ENCODE data around the gene ZMIZ1. TPM values are rescaled to one million over a fixed set of nuclear protein-coding genes. Genes with fewer than 3 reads are reported as not detected.

ZMIZ1 gene
- total and polyA plus RNA-seq, 8 donors = 63.1 to 87.2 (median 76.8) TPM

DNA sequence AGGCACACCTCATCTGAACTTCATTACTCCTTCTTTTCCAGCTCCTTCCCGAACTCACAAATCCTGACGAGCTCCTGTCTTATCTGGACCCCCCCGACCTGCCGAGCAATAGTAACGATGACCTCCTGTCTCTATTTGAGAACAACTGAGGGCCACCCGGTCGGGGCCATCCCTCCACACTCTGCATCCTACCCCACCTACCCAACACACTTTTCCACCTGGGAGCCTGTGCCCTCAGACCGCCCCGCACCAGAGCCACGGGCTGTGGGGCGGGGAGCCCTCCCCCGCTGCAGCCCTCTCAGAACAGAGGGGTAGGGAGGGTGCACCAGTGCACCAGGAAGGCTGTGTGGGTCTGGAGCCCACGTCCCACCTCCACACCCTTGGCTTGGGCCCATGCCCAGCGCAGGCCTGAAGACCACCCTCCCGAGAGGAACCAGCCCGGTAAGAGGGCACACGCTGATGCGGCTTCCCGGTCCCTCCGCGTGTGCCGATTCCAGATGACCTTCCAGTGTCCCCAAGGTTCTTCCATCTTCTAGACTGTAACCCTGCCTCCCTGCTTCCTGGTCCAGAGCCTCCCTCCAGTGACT lies 243.9 kb downstream of the ZMIZ1 start:
- Histone ChIP-seq H3K4me3 (no peak overlapping the region), H3K36me3 (peaks cover 0 to 84% of the 10 kb centered on the region in 2 donors), H3K27me3 (no peaks in the 10 kb centered on the region), H3K9me3 (no peaks in the 10 kb centered on the region), H3K4me1 (peaks cover 5 to 20% of the 10 kb centered on the region in 2 donors), H3K27ac (no peak overlapping the region)
- intact Hi-C loops (cut with DNase I) = no loop called here
- DNase-seq (peak in 1 of 4 donors; percentile 50), ATAC-seq (no peak)
- TF ChIP-seq, protein P1, sequence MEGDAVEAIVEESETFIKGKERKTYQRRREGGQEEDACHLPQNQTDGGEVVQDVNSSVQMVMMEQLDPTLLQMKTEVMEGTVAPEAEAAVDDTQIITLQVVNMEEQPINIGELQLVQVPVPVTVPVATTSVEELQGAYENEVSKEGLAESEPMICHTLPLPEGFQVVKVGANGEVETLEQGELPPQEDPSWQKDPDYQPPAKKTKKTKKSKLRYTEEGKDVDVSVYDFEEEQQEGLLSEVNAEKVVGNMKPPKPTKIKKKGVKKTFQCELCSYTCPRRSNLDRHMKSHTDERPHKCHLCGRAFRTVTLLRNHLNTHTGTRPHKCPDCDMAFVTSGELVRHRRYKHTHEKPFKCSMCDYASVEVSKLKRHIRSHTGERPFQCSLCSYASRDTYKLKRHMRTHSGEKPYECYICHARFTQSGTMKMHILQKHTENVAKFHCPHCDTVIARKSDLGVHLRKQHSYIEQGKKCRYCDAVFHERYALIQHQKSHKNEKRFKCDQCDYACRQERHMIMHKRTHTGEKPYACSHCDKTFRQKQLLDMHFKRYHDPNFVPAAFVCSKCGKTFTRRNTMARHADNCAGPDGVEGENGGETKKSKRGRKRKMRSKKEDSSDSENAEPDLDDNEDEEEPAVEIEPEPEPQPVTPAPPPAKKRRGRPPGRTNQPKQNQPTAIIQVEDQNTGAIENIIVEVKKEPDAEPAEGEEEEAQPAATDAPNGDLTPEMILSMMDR (IDR thresholded peaks at IDR 0.05) = no peak

DNA sequence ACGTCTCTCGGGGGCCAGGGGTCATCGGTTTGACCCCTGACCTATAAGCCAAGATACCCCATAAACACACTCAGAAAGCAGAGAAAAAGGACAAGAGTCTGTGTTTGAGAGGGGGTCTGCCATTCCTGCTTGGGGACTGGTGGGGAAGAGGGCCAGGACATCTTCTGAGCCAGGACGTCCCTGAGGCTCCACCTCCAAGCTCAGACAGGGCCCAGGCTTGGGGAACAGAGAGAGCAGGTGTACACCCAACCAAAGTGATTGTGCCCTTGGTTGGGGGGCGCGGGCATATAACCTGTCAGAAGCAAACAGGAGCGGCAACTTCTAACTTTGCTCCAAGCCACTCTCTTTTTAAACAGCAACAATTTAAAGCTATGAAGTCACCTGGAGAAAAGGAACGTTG lies 244.6 kb downstream of the ZMIZ1 start:
- intact Hi-C loops (cut with DNase I) = no loop called here
- H3K27me3 ChIP-seq = no peaks in the 10 kb centered on the region
- H3K4me3 ChIP-seq = no peak overlapping the region
- H3K9me3 ChIP-seq = no peaks in the 10 kb centered on the region
- no peak overlapping the region for H3K27ac ChIP-seq
- TF ChIP-seq, protein P1 (IDR thresholded peaks at IDR 0.05) = no peak
- peaks cover 5 to 26% of the 10 kb centered on the region in 2 donors for H3K4me1 ChIP-seq
- H3K36me3 ChIP-seq = peaks cover 0 to 77% of the 10 kb centered on the region in 2 donors
- DNase-seq (peak in 1 of 4 donors; percentile 25), ATAC-seq (no peak)

DNA sequence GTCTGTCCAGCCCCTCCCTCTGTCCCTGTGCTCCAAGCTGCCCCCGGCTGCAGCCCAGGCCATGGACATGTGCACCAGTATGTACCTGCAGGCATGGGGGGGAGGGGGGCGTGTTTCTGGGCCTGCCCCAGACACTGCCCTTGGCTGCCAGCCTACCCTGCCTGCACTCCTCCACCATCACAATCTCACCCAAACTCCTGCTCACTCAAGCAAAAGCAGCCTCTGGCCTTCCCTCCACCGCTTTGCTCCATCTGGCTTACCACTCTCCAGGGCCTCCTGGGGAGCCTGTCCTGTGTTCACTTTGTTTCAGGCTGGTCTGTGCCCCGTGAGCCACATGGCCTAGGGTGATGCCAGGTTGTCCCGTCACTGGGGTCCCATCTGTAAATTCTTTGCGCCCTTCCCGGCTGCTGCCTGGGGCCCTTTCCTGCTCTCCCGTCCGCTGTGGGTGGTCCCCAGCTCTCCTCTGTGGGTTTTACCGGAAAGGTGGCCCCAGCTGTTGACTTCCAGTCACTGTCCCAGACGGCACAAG lies 245.2 kb downstream of the ZMIZ1 start:
- Histone ChIP-seq H3K4me3 (no peak overlapping the region), H3K36me3 (peaks cover 0 to 71% of the 10 kb centered on the region in 2 donors), H3K9me3 (no peaks in the 10 kb centered on the region), H3K27ac (no peak overlapping the region), H3K4me1 (peaks cover 5 to 31% of the 10 kb centered on the region in 2 donors), H3K27me3 (no peaks in the 10 kb centered on the region)
- TF ChIP-seq, protein P1 (IDR thresholded peaks at IDR 0.05) = no peak
- intact Hi-C loops (cut with DNase I) = no loop called here
- ATAC-seq (no peak), DNase-seq (peak in 2 of 4 donors; percentile 31 to 60)

DNA sequence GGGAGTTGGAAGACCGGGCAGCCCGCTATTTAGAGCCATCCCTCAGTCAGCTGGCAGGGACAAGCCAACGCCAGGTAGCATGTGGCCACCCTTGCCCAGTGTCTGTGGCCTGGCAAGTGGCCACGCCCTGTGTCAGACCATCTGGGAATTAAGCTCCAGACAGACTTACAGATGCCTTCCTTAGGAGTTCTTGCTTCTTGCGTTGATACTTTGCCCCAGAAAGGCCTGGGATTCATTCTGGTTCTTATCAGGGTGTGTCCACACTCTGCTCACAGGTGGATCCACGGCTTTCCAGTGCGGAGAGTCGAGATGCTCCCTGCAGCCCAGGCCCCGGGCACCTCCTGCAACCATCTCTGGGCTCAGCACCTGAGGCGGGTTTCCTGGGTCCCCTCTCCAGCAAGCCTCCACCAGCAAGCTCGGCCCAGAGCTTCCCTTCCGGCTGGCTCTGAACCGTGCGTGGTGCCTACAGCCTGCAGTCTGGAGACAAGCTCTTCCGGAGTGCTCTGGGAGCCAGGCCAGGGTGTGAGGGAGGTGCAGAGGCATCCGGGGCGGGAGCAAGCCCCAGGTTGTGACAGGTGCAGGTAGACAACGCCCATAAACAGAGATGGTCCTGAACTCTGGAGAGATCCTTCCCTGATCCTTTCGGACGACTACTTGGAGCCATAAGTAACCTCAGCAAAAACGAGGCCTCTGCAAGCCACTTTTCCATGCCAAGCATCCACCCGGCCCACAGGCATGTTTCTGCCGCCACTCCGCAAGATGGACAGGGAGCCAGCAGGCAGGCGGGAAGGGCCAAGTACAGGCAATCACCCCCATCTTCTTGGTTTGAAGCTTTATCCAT lies 246.2 kb downstream of the ZMIZ1 start:
- Histone ChIP-seq H3K4me1 (peaks cover 5 to 33% of the 10 kb centered on the region in 2 donors), H3K9me3 (no peaks in the 10 kb centered on the region), H3K27ac (no peak overlapping the region), H3K4me3 (no peak overlapping the region), H3K36me3 (peaks cover 0 to 61% of the 10 kb centered on the region in 2 donors), H3K27me3 (no peaks in the 10 kb centered on the region)
- TF ChIP-seq, protein P1 (IDR thresholded peaks at IDR 0.05) = no peak
- ATAC-seq = no peak
- peak in 1 of 4 donors; percentile 32 for DNase-seq
- intact Hi-C loops (cut with DNase I) = no loop called here

DNA sequence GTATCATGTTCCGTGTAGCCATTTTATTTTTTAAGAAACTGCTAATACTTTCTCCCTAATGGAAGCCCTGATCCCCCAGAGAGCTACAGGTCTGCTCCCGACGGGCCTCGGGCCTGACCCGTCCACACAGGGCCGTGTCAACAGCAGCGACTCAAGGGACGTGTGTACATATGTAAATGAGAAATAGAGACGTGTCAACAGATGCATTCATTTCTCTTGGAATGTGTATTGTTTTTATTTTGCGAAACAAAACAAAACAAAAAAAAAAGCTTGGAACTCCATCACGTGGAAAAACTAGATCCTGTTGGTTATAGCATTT lies 246.8 kb downstream of the ZMIZ1 start:
- Histone ChIP-seq H3K27me3 (no peaks in the 10 kb centered on the region), H3K4me1 (peaks cover 5 to 39% of the 10 kb centered on the region in 2 donors), H3K27ac (no peak overlapping the region), H3K36me3 (peaks cover 0 to 55% of the 10 kb centered on the region in 2 donors), H3K4me3 (no peak overlapping the region), H3K9me3 (no peaks in the 10 kb centered on the region)
- TF ChIP-seq, protein P1 (IDR thresholded peaks at IDR 0.05) = no peak
- ATAC-seq = no peak
- no peak for DNase-seq
- intact Hi-C loops (cut with DNase I) = no loop called here

Data from left lung (tissue), 10 donors.